Heart left ventricle (tissue), 13 donors: ENCODE results near the gene MYO1B.

Experiments
- CTCF ChIP-seq, 12 donors: fragments of 200-600 bp; sonication (generic) in 4 of 12; IDR thresholded peaks; one replicate each; pipeline versions ENCODE4 v1.5.0 to v1.8.0; 2018 to 2022; ENCODE audit warnings: antibody characterized with exemption in 12 of 12, mild to moderate bottlenecking in 5 of 12
- POLR2A ChIP-seq, 2 donors: fragments of 450-650 bp; IDR thresholded peaks; one replicate each; pipeline ENCODE4 v1.6.1; 2017; ENCODE audit warnings: antibody characterized with exemption in 2 of 2, mild to moderate bottlenecking in 2 of 2, moderate library complexity in 2 of 2
- donor health status: ischemic (EF 13 %, LVEDD 7.1; RV severe dilation, severe dysfunction).
- donor health status: DM: no; HTN: yes; CAD: no.
- donor health status: DM: no; HTN: no; CAD: no.
- donor health status: ischemic (EF 25% LVEDD 6.9; RV normal size, moderate dysfunction).
- donor health status: ischemic (EF 25% LVEDD 5.7; RV mildly dilated, moderate dysfunction).
- donor health status: ischemic (EF 35%, LVEDD 5.7; RV mildly dilated, moderate dysfunction).
- donor health status: nonischemic (EF 11% LVEDD 7.7; RV severe dilation, severe dysfunction).
- donor health status: DM: yes; HTN: yes; CAD: no.
- donor health status: PGD.
- donor health status: ischemic (EF 29% LVEDD 5.4; RV normal size, mild dysfunction).
- donor health status: nonischemic (EF 23%, LVEDD 6.1; RV moderate dilation, normal function).

GRCh38 chr2:191199929-191200512 lies 45.2 kb upstream of the MYO1B start:
- TF ChIP-seq POLR2A (IDR thresholded peaks at IDR 0.05) (no peak), CTCF (IDR thresholded peaks at IDR 0.05) (no peak)
